Measurements from ENCODE around the gene TPRA1.

The TPRA1 gene

GRCh38 chr3:127531821-127532220 lies 58.7 kb downstream of the TPRA1 start:
- no peak for TF ChIP-seq CTCF (IDR thresholded peaks at IDR 0.05)

GRCh38 chr3:127529346-127530188 lies 61.0 kb downstream of the TPRA1 start:
- no peak for TF ChIP-seq CTCF (IDR thresholded peaks at IDR 0.05)

GRCh38 chr3:127525373-127525772 lies 65.2 kb downstream of the TPRA1 start:
- TF ChIP-seq CTCF (IDR thresholded peaks at IDR 0.05): no peak

GRCh38 chr3:127524296-127524896 lies 66.1 kb downstream of the TPRA1 start:
- no peak for TF ChIP-seq CTCF (IDR thresholded peaks at IDR 0.05)
